Fibroblast of lung (primary cell): ENCODE data around the gene ASB6.

Experiments
- CTCF ChIP-seq, 2 donors: IDR thresholded peaks in 1 of 2; conservative IDR thresholded peaks in 1 of 2; 1 replicate in 1 of 2; 2 replicates in 1 of 2; pipeline ENCODE4 v1.5.1; 2011 to 2012; ENCODE audit warnings: low read length in 2 of 2, control low read depth in 1 of 2, inconsistent platforms in 1 of 2, low read depth in 1 of 2, mild to moderate bottlenecking in 1 of 2
- EZH2 ChIP-seq: IDR thresholded peaks from 2 replicates; pipeline ENCODE4 v1.5.1; 2012; ENCODE audit warnings: low read length, control low read depth, mild to moderate bottlenecking; ENCODE audit errors: missing control alignments

- TF ChIP-seq CTCF (conservative IDR thresholded peaks at IDR 0.05 in 1 of 2, IDR thresholded peaks at IDR 0.05 in 1 of 2; ENCODE audit: low read depth in 1 of 2, low read length in 2 of 2) (no peak), EZH2 (no peak)
Observed at GRCh38 chr9:129666575-129666974, 24.6 kb upstream of the ASB6 start.
